ENCODE data around the gene RASGRF2.

RASGRF2 gene

GRCh38 chr5:80931411-80931810 is 28.8 kb upstream of the RASGRF2 start:
- H3K36me3 ChIP-seq (ENCODE audit: control insufficient read depth, low read length) = no peaks in the 10 kb centered on the region
- H3K27ac ChIP-seq (ENCODE audit: low read depth, low read length) = no peak overlapping the region
- H3K4me1 ChIP-seq (ENCODE audit: control insufficient read depth, low read length) = no peaks in the 10 kb centered on the region
- H3K27me3 ChIP-seq (ENCODE audit: control insufficient read depth, low read length) = no peaks in the 10 kb centered on the region; the same call in 1 of the 2 replicates
- H4K20me1 ChIP-seq (ENCODE audit: control insufficient read depth, insufficient read depth, low read depth, low read length) = no peaks in the 10 kb centered on the region
- no peaks in the 10 kb centered on the region for H3K79me2 ChIP-seq (ENCODE audit: control insufficient read depth, low read length)
- H3K4me3 ChIP-seq (ENCODE audit: low read length) = no peak overlapping the region
- no peaks in the 10 kb centered on the region for H3F3A ChIP-seq (ENCODE audit: control insufficient read depth, insufficient read depth)
- no peak for TF ChIP-seq EZH2phosphoT487 (IDR thresholded peaks at IDR 0.05; ENCODE audit: borderline replicate concordance, low read length)
- TF ChIP-seq CTCF (IDR thresholded peaks at IDR 0.05; ENCODE audit: low read depth, low read length, poor library complexity, severe bottlenecking) = no peak
- no peak overlapping the region for H3K4me2 ChIP-seq (ENCODE audit: low read length)
- H3K9me3 ChIP-seq (ENCODE audit: control insufficient read depth, insufficient read depth, low read length) = no peaks in the 10 kb centered on the region
- H3K9me2 ChIP-seq (replicated peaks; ENCODE audit: control insufficient read depth, low read length) = no peaks in the 10 kb centered on the region

DNA sequence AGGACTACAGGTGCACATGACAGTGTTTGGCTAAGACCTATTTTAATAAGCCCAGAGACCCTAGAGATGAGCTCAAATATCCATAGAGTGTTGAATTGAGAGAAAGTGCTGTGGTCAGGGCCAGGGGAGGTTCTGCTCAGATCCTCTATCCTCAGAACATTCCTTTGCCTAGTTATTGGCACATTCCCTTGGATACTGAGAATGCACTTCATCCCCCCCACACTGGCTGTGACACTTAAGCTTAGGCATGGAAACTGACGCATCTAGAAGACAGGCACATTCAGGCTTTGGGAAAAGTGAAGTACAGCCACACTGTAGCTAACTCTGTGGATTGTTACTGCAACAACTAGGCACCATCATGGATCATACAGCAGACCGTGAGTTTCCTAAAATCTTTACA is 27.1 kb upstream of the RASGRF2 start:
- Histone ChIP-seq H4K20me1 (ENCODE audit: control insufficient read depth, insufficient read depth, low read depth, low read length) (no peaks in the 10 kb centered on the region), H3F3A (ENCODE audit: control insufficient read depth, insufficient read depth) (no peaks in the 10 kb centered on the region), H3K9me3 (ENCODE audit: control insufficient read depth, insufficient read depth, low read length) (no peaks in the 10 kb centered on the region), H3K27ac (ENCODE audit: low read depth, low read length) (no peak overlapping the region), H3K4me3 (ENCODE audit: low read length) (no peak overlapping the region), H3K4me2 (ENCODE audit: low read length) (no peak overlapping the region), H3K4me1 (ENCODE audit: control insufficient read depth, low read length) (no peaks in the 10 kb centered on the region), H3K27me3 (ENCODE audit: control insufficient read depth, low read length) (no peaks in the 10 kb centered on the region), H3K9me2 (replicated peaks; ENCODE audit: control insufficient read depth, low read length) (no peaks in the 10 kb centered on the region), H3K79me2 (ENCODE audit: control insufficient read depth, low read length) (no peaks in the 10 kb centered on the region), H3K36me3 (ENCODE audit: control insufficient read depth, low read length) (no peaks in the 10 kb centered on the region)
- TF ChIP-seq CTCF (IDR thresholded peaks at IDR 0.05; ENCODE audit: low read depth, low read length, poor library complexity, severe bottlenecking) = no peak
- no peak for TF ChIP-seq EZH2phosphoT487 (IDR thresholded peaks at IDR 0.05; ENCODE audit: borderline replicate concordance, low read length)

GRCh38 chr5:80934751-80935150 is 25.4 kb upstream of the RASGRF2 start:
- TF ChIP-seq CTCF (IDR thresholded peaks at IDR 0.05; ENCODE audit: low read depth, low read length, poor library complexity, severe bottlenecking) = no peak
- TF ChIP-seq EZH2phosphoT487 (IDR thresholded peaks at IDR 0.05; ENCODE audit: borderline replicate concordance, low read length) = no peak
- Histone ChIP-seq H3K36me3 (ENCODE audit: control insufficient read depth, low read length) (no peaks in the 10 kb centered on the region), H3K27me3 (ENCODE audit: control insufficient read depth, low read length) (no peaks in the 10 kb centered on the region), H3K79me2 (ENCODE audit: control insufficient read depth, low read length) (no peaks in the 10 kb centered on the region), H4K20me1 (ENCODE audit: control insufficient read depth, insufficient read depth, low read depth, low read length) (no peaks in the 10 kb centered on the region), H3K4me3 (ENCODE audit: low read length) (no peak overlapping the region), H3F3A (ENCODE audit: control insufficient read depth, insufficient read depth) (no peaks in the 10 kb centered on the region), H3K4me1 (ENCODE audit: control insufficient read depth, low read length) (no peaks in the 10 kb centered on the region), H3K27ac (ENCODE audit: low read depth, low read length) (no peak overlapping the region), H3K9me3 (ENCODE audit: control insufficient read depth, insufficient read depth, low read length) (no peaks in the 10 kb centered on the region), H3K9me2 (replicated peaks; ENCODE audit: control insufficient read depth, low read length) (no peaks in the 10 kb centered on the region), H3K4me2 (ENCODE audit: low read length) (no peak overlapping the region)
